NT2/D1 (cell line): ENCODE measurements around the gene CAMK2G.

Experiments used
- SUZ12 ChIP-seq: IDR thresholded peaks from 2 replicates; pipeline ENCODE4 v1.6.1; 2011; ENCODE audit not compliant: insufficient read length, insufficient read depth; ENCODE audit errors: extremely low read depth
- YY1 ChIP-seq: IDR thresholded peaks from 2 replicates; pipeline ENCODE4 v1.6.1; 2011; ENCODE audit not compliant: insufficient read length, insufficient read depth
- ZNF274 ChIP-seq: IDR thresholded peaks from 2 replicates; pipeline ENCODE4 v1.6.1; 2011; ENCODE audit warnings: mild to moderate bottlenecking, low read depth, low read length

DNA sequence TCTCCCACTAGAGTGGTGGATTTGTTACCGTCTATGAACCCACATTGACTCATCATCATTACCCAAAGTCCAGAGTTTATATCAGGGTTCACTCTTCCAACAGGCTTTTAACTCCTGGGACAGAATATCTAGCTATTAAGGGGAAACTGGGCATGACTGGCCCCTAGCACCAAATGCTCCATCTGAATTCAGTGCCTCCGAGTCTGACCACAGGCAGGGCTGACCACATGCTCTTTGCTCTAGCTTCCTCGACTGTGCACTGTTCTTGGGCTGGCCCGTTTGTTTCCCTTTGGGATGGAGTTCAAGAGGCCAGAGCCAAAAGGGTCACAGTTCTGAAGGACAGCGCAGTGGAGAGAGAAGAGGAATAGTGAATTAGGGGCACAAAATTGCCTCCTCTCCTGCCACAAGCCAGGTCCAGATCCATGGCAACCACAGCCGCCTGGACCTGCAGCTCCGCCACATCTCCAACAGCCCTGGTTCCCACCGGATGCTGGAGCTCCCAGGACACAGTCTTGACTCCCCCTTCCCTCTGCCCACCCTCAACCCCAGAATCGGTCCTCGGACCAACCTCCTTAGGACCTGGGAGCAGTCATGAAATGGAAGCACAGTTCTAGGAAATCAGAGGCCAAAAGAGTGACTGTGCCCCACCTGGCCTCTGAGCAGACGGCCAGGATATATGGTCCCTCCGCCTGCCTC lies 16.2 kb downstream of the CAMK2G start:
- no peak for TF ChIP-seq YY1
- no peak for TF ChIP-seq SUZ12
- no peak for TF ChIP-seq ZNF274
